Right cardiac atrium (tissue), 5 donors: ENCODE measurements around the gene TMEM202. TPM values are rescaled to one million over a fixed set of nuclear protein-coding genes. Genes with fewer than 3 reads are reported as not detected.
"Not testable (repeated sequence)": the region's sequence is repeated elsewhere in the genome, so short reads cannot be mapped to it uniquely, and the experiment has no call there.

ENCODE experiments used
- ATAC-seq, 2 donors: fragments of 200-7000 bp; cut with Tn5 transposase; one replicate each; pipeline versions ENCODE4 v1.8.0 to v1.9.1; 2020; ENCODE audit warnings: moderate library complexity in 2 of 2, mild to moderate bottlenecking in 1 of 2
- DNase-seq, 3 donors: peaks; one replicate each; pipeline ENCODE4 v3.0.0-alpha.2; 2020
- H3K27ac ChIP-seq: one replicate; pipeline ENCODE4 v1.5.1; 2013; ENCODE audit warnings: mild to moderate bottlenecking, low read length, control low read depth, moderate library complexity
- H3K27me3 ChIP-seq: one replicate; pipeline ENCODE4 v1.6.1; 2013; ENCODE audit not compliant: control insufficient read depth, insufficient read depth
- H3K4me1 ChIP-seq: one replicate; pipeline ENCODE4 v1.6.1; 2013; ENCODE audit warnings: low read length; ENCODE audit not compliant: control insufficient read depth, insufficient read depth
- H3K4me3 ChIP-seq: one replicate; pipeline ENCODE4 v1.5.1; 2013; ENCODE audit warnings: low read length, control low read depth
- H3K9me3 ChIP-seq: one replicate; pipeline ENCODE4 v1.6.1; 2013; ENCODE audit warnings: low read length; ENCODE audit not compliant: control insufficient read depth
- WGBS: extraction: QIAGEN DNeasy Blood & Tissue Kit; methylation state at CpG from one replicate; pipeline ENCODE4 v1.1.7; 2013; 5-methylcytosine and 5-hydroxymethylcytosine counted together
- intact Hi-C, 4 donors: fragments of 100-400 bp; cut with DNase I; formaldehyde crosslinking; loops; one replicate each; pipeline versions ENCODE4 v1.11.0 to v1.14.0; 2022 to 2023
- polyA plus RNA-seq: library from polyadenylated mRNA; stranded (reverse); fragments of 200-250 nt; gene quantifications from one replicate; pipeline ENCODE4 v1.2.3, GENCODE V29; 2013
- total RNA-seq, 4 donors: library from RNA; stranded (reverse); fragmentation: NEBNext Ultra II Directional; extraction: Animal tissue kit (Norgen Biotek cat#: 25700); gene quantifications; one replicate each; pipeline ENCODE4 v1.2.1, GENCODE V29; 2021
- donor health status: healthy with polysubstance abuse.
- donor health status: DM: no; HTN: yes; CAD: no.
- donor health status: DM: no; HTN: no; CAD: no.
- donor health status: DM: no; HTN: yes; CAD: no; lungs with severe emphysema.
- donor health status: DM: yes; HTN: yes; CAD: no.

The TMEM202 gene
- total and polyA plus RNA-seq, 5 donors = not detected

GRCh38 chr15:72426753-72427152, 28.6 kb downstream of the TMEM202 start:
- H3K9me3 ChIP-seq = no peaks in the 10 kb centered on the region
- no peaks in the 10 kb centered on the region for H3K4me1 ChIP-seq
- DNase-seq = no peak
- H3K4me3 ChIP-seq = no peak overlapping the region
- no peak for ATAC-seq
- intact Hi-C loops = no loop called here
- H3K27me3 ChIP-seq = no peaks in the 10 kb centered on the region
- H3K27ac ChIP-seq = no peak overlapping the region

- WGBS = 80% methylated on average over 1 of the region's 1 CpG
- intact Hi-C loops = no loop called here
- no peak for ATAC-seq
Measured at GRCh38 chr15:72437650-72438316, 39.7 kb downstream of the TMEM202 start.

GRCh38 chr15:72442848-72443247, 44.7 kb downstream of the TMEM202 start:
- H3K27ac ChIP-seq, H3K9me3 ChIP-seq, H3K4me1 ChIP-seq, H3K27me3 ChIP-seq, ATAC-seq, H3K4me3 ChIP-seq, intact Hi-C loops, DNase-seq: not testable (repeated sequence)
- 95% methylated on average over 3 of the region's 5 CpGs for WGBS

More at GRCh38 chr15:72437650-72438316, 39.7 kb downstream of the TMEM202 start:
- Histone ChIP-seq H3K27me3 (no peaks in the 10 kb centered on the region), H3K4me1 (no peaks in the 10 kb centered on the region), H3K4me3 (no peak overlapping the region), H3K27ac (no peak overlapping the region), H3K9me3 (no peaks in the 10 kb centered on the region)
- DNase-seq = no peak

- Histone ChIP-seq H3K27me3 (no peaks in the 10 kb centered on the region), H3K27ac (no peak overlapping the region), H3K4me3 (no peak overlapping the region), H3K9me3 (no peaks in the 10 kb centered on the region), H3K4me1 (no peaks in the 10 kb centered on the region)
- DNase-seq (no peak), ATAC-seq (no peak)
- intact Hi-C loops = no loop called here
- 74% methylated on average over 1 of the region's 1 CpG for WGBS
Measured at GRCh38 chr15:72445426-72445825, 47.3 kb downstream of the TMEM202 start.

- intact Hi-C loops = no loop called here
- DNase-seq (no peak), ATAC-seq (no peak)
- H3K4me3 ChIP-seq = no peak overlapping the region
- no peak overlapping the region for H3K27ac ChIP-seq
- no peaks in the 10 kb centered on the region for H3K27me3 ChIP-seq
- no peaks in the 10 kb centered on the region for H3K4me1 ChIP-seq
- H3K9me3 ChIP-seq = no peaks in the 10 kb centered on the region
- WGBS = 82% methylated on average over 6 of the region's 6 CpGs
Measured at GRCh38 chr15:72450805-72451204, 52.7 kb downstream of the TMEM202 start.

GRCh38 chr15:72451224-72451623, 53.1 kb downstream of the TMEM202 start:
- H3K4me1 ChIP-seq = no peaks in the 10 kb centered on the region
- intact Hi-C loops = no loop called here
- H3K4me3 ChIP-seq = no peak overlapping the region
- no peaks in the 10 kb centered on the region for H3K27me3 ChIP-seq
- DNase-seq (no peak), ATAC-seq (no peak)
- WGBS = 84% methylated on average over 9 of the region's 9 CpGs
- no peak overlapping the region for H3K27ac ChIP-seq
- H3K9me3 ChIP-seq = no peaks in the 10 kb centered on the region

- Histone ChIP-seq H3K4me3 (no peak overlapping the region), H3K27me3 (no peaks in the 10 kb centered on the region), H3K4me1 (no peaks in the 10 kb centered on the region), H3K9me3 (no peaks in the 10 kb centered on the region), H3K27ac (no peak overlapping the region)
- 96% methylated on average over 7 of the region's 7 CpGs for WGBS
- ATAC-seq (no peak), DNase-seq (no peak)
- intact Hi-C loops = no loop called here
Measured at GRCh38 chr15:72456684-72457083, 58.6 kb downstream of the TMEM202 start.

Other genes starting within 250 kb of the TMEM202 start
- under 1 TPM in 3 of 4 donors, not detected in 1; 0.40 to 0.71 (median 0.48) TPM for gene GRAMD2A, start 200.5 kb upstream of the TMEM202 start, total RNA-seq
- gene GRAMD2A, start 200.5 kb upstream of the TMEM202 start, polyA plus RNA-seq = 0.14 TPM
- 1,000 to 10,000 TPM in 2 of 4 donors, 100 to 1,000 TPM in 2; 822 to 1,102 (median 1,021) TPM for gene PKM, start 167.1 kb upstream of the TMEM202 start, total RNA-seq
- gene PKM, start 167.1 kb upstream of the TMEM202 start, polyA plus RNA-seq = 840 TPM
- 10 to 100 TPM; 39.7 to 53.6 (median 45.0) TPM for gene PARP6, start 125.8 kb upstream of the TMEM202 start, total RNA-seq
- 34.5 TPM for gene PARP6, start 125.8 kb upstream of the TMEM202 start, polyA plus RNA-seq
- 1 to 10 TPM in 3 of 4 donors, under 1 TPM in 1; 0.42 to 2.2 (median 1.4) TPM for gene CELF6, start 78.1 kb upstream of the TMEM202 start, total RNA-seq
- gene CELF6, start 78.1 kb upstream of the TMEM202 start, polyA plus RNA-seq = 1.5 TPM
- gene HEXA, start 22.3 kb upstream of the TMEM202 start, total RNA-seq = 10 to 100 TPM; 81.9 to 98.1 (median 93.3) TPM
- gene HEXA, start 22.3 kb upstream of the TMEM202 start, polyA plus RNA-seq = 66.6 TPM
- 100 to 1,000 TPM; 147 to 159 (median 153) TPM for gene ARIH1, start 76.0 kb downstream of the TMEM202 start, total RNA-seq
- gene ARIH1, start 76.0 kb downstream of the TMEM202 start, polyA plus RNA-seq = 30.5 TPM